NOMO-1 (cell line): ENCODE data around the gene HPS4.
"Not testable (repeated sequence)": the region's sequence is repeated elsewhere in the genome, so short reads cannot be mapped to it uniquely, and the experiment has no call there.

Experiments
- DNase-seq, 2 experiments: peaks; one replicate each; lab custom pipeline; 2025; ENCODE audit not compliant: unreplicated experiment in 2 of 2; lab: John Stamatoyannopoulos, UW

HPS4 gene

DNA sequence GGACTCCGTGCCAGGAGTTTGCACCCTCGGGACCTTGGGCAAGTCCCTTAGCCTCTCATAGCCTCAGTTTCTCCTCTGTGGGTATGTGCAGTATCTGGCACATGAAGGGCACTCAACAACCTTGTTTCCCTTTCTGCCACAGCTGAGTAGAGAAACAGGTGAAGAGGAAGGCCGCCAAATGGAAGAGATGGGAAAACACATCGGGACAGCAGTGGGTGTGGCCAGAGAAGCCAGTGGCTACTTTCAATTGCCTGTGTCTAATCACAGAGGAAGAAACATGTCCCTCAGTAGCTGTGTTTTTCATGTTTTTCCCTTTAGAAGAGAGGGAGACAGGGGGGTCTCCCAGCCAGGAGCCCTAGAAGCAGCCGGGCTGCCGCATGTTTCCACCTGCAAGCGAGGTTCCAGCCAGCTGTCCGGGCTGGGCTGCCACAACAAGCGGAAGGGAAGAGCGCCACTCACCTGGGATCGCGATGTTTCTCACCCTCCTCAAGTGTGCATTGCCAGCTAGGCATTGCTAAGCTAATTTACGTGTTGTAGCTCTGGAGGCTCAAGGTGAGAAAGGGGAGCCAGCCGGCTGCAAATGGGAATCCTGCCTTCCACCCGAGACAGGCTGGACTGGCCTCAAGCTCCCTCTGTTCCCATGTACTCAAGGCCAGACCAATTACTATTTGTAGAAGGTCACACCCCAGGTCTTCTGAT lies 37.9 kb downstream of the HPS4 start:
- no peak for DNase-seq

DNA sequence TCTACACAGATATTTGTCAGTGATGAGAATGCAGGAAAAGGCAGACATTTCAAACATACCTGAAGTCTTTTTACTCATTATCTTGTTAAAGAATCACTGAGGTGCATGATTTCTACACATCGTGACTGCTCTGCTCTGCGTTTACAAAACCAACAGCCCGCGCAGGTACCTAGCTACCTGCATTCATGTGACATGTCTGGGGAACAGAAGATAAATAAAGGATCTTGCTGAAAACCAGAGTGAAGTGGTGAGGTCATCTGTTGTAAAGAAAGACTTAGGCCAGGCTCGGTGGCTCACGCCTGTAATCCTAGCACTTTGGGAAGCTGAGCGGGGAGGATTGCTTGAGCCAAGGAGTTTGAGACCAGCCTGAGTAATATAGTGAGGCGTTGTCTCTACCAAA lies 38.8 kb downstream of the HPS4 start:
- DNase-seq, result no peak

DNA sequence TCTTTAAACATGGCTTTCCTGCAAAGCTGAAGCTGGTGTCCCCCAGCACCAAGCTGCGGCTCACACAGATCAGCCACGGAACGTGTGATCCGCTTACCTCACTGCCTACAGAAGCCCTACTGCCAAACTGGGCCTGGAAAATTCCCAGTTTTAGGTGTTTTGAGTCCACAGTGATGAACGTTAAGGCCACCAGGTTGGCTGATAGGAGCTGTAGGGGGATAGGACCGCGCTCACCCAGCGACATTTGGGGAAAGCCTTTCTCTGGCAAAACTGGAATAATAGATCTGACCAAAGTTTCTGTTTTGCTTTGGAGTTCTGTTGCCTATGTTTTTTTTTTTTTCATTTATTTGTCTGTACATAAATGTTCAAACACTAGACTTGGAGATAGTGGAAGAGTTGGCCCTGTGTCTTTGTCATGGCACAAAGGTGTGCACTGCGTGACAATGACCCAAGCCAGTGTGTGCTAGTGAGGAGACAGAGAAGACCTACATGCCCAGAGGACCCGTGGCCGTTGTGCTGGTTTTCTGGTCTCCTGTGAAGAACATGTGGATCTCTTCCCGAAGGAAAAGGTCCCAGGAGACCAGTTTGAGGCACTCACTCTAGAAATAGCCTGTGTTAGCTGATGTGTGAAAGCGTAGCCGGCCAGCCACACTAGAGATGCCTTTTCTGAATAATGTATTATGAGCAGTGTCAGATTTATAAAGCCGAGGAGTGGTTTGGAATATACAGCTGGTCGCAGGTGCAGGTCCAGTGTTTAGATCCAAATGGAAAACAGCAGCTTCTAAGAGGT lies 39.5 kb downstream of the HPS4 start:
- no peak for DNase-seq

DNA sequence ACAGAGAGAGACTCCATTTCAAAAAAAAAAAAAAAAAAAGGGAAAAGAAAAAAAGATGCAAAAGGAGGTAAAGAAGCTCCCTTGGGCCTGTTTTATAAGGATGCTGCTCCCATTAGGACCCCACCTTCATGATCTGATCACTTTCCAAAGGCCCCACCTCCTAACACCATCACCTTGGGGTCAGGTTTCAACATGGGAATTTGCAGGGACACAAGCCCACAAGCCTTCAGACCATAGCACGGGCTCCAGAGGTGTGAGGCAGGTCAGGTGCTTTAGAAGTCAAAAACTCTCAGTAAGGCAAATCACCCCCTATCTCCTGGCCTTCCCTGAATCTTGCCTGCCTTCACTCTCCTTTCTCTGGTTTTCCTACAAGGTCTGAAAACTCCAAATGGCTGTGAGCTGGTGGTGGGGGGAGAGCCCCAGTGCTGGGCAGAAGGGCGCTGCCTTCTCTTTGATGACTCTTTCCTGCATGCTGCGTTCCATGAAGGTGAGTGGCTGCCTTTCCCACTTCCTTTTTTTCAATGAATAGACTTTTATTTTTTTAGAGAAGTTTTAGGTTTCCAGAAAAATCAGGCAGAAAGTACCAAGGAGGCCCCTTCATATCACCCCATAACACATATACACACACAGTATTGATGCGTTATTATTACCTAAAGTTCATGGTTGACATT lies 41.4 kb downstream of the HPS4 start:
- no peak for DNase-seq

DNA sequence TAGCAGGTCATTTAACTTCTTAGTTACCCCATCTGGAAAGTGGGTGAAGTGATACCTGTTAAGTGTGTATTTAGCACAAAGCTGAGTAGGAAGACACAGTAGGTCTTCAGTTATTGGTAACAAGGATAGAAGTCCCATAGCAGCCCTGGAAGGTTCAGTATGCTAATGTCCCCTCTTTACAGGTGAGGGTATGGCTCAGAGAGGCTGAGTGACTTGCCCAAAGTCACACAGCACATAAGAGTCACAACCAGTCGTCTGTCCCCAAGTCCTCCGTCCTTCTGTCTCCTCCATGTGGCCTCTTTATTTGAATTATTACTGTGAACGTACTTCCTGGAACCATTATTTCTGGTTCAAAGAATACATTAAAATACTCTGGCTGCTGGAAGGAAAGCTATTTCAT lies 44.0 kb downstream of the HPS4 start:
- DNase-seq, result no peak

DNA sequence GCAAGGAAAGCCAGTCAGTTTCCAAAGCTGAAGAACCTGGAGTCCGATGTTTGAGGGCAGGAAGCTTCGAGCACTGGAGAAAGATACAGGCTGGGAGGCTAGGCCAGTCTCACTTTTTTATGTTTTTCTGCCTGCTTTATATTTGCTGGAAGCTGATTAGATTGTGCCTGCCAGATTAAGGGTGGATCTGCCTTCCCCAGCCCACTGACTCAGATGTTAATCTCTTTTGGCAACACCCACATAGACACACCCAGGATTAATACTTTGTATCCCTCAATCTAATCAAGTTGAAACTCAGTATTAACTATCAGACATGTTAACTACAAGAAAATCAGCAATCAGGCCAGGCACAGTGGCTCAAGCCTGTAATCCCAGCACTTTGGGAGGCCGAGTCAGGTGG lies 44.8 kb downstream of the HPS4 start:
- DNase-seq, result not testable (repeated sequence)

DNA sequence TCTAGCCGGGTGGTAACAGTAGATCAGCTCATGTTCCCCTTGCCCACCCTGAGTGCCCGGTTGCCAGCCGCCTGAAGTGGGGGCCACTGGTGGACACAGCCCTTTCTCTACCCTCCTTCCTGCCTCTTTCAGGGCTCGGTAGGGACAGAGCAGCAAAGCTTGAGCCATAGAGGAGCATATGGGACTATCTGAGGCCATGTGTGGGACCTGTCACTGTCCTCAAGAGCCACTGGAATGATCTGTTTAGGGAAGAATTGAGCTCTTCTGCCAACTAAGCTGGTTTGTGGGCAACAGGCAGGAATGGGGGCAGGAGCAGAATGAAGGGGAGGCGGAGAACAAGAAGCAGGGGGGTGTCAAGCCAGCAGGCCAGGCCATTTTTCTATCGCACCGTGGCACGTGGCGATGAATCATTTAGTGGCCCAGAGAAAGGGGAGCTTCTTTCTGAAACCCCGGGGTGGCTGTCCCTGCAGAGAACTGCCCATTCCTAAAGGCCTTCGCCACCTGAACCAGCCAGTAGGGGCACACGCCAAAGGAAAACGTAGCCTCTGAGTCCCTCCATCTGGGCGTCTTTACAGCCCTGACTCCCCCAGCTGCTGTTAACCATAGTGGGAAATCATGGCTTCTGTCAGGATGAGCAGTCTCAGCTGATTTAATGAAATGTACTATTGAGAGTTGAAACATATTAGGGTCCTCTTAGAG lies 45.7 kb downstream of the HPS4 start:
- DNase-seq, result no peak

DNA sequence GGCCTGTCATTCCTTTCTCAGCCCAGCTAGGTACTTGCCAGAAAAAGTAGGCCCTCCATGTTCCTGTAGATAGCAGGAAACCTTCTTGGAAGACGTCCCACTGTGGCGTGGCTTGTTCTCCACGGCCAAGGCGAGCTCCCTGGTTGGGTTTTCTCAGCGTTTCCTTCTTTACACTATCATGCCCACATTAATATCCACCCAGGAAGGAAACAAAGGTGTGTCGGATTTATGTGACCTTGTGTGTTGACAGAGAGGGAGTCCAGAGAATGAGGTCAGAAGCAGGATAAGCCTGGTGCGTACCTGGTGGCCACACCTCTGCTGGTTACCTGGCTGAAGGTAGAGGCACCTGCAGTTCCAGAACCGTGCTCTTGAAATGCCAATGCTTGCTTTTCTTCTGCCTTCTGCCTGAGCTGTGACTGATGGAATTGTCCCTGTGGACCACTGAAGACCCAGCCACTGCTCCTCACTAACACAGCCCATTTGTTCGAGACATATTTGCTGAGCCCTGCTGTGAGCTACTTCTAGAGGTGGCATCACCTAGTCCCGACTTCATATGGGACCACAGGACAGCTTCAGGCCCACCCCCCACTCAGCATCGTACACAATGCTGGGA lies 46.6 kb downstream of the HPS4 start:
- no peak for DNase-seq

DNA sequence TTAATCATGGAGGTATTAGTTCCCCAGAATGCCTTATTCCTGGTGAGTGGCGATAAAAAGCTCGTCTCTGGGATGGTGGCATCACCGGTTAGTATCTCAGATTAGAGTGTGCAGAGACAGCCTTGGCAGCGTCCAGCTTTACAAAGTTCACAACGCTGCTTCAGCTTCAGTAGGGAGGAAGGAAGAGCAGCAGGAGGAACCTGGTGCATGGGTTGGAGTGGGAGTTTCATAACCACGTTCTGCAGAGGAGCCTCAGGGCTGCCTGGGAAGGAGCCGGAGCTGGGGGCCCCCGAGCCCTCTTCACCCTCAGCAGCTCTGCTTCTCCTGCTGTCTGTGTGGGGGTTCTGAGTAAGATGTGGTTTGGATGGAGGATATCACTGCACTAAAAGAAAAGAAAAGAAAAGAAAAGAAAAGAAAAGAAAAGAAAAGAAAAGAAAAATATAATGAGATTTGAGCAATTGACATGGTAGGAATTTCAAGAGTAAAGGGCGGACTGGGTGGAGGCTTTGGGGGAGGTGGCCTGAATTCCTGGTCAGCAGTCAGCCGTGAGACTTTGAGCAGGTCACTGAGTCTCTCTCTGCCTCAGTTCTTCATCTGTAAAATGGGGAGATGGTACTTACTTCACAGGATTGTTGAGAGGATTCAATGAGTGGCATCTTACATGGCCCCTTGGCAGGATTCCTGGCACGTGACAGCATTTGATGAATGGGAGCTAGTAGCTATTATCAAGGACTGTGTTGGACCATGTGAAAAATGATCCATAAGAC lies 48.1 kb downstream of the HPS4 start:
- DNase-seq, result peak; percentile 21 to 41

DNA sequence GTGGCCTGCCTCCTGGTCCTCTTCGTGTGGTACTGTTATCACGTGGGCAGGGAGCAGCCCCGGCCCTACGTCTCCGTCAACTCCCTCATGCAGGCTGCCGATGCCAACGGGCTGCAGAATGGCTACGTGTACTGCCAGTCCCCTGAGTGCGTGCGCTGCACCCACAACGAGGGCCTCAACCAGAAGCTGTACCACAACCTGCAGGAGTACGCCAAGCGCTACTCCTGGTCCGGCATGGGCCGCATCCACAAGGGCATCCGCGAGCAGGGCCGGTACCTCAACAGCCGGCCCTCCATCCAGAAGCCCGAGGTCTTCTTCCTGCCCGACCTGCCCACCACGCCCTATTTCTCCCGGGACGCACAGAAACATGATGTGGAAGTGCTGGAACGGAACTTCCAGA lies 49.8 kb downstream of the HPS4 start:
- no peak for DNase-seq

DNA sequence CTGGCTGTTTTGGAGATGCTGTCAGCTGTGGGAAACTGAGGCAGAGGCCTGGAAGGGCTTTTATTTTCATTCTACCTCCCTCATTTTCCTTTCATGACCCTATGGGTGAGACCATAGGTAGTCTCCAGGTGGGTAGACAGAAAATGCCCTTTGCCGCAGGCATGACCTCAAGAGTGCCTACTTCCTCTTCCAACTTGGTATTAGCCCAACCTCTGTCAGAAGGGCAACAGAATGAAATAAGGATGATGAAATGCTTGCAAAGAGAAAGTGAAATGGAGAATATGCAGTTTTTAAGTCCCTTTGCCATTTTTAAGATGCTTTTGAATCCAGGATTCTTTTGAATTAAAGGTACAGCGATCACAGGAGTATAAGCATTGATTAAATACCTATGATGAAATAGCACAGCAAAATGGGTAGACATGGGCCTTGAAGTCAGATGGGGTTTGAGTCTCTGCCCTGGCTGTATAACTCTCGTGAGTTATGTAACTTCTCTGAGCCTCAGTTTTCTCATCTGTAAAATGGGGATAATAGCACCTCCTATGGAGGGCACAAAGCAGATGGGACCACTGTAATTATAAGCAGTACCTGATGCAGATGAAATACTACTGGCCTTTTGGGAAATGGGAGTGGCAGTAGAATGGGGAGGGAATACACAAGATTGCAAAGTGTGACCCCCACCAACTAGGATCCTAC lies 50.8 kb downstream of the HPS4 start:
- DNase-seq, result peak; percentile 84 to 97

DNA sequence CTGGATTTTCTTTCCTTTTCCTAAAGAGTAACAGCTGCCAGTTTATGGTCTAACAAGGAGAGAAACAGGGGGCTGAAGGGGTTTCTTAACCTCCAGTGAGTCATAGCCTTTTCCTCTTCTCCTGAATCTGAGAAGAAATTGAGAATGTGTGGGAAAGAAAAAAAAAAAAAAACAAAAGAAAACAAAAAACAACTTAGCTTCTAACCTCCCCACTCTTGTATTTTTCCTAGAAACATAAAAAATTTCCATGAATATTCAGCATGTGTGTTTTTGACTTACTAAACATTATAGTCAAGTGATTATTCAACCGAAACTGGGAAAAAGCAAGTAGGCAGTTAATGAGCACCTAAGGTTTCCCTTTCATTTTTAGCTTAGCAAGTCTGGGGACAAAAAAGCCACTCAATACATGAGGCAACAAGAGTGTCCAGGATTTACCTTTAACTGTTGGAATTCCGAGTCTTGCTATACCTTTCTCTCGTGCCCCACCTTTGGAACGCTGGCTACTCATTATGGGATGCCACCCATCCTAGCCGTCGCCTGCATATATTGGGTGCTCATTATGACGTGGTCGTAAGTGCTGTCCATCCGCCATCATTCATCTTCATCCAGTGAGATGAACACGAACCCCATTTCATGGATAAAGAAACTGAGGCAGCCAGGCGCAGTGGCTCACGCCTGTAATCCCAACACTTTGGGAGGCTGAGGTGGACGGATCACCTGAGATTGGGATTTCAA lies 52.2 kb downstream of the HPS4 start:
- DNase-seq, result no peak

DNA sequence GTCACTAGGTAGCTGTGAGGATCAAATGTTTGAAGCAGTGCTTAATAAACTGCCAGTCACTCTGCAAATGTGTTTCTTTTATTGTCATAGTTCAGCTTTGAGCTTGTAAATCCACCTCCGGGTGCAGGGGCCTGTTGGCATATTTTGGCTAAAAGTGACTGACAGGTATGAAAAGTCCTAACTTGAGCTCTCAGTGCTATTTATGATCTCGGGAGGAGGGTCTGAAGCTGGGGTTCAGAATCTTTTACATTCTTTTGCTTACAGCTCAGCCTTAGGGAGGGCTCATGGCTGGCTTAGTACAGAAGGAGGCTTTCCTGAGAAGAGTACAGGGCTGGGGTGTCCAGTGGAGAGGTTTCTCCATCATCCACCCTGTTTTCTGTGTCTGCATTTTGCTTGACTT lies 53.0 kb downstream of the HPS4 start:
- no peak for DNase-seq

DNA sequence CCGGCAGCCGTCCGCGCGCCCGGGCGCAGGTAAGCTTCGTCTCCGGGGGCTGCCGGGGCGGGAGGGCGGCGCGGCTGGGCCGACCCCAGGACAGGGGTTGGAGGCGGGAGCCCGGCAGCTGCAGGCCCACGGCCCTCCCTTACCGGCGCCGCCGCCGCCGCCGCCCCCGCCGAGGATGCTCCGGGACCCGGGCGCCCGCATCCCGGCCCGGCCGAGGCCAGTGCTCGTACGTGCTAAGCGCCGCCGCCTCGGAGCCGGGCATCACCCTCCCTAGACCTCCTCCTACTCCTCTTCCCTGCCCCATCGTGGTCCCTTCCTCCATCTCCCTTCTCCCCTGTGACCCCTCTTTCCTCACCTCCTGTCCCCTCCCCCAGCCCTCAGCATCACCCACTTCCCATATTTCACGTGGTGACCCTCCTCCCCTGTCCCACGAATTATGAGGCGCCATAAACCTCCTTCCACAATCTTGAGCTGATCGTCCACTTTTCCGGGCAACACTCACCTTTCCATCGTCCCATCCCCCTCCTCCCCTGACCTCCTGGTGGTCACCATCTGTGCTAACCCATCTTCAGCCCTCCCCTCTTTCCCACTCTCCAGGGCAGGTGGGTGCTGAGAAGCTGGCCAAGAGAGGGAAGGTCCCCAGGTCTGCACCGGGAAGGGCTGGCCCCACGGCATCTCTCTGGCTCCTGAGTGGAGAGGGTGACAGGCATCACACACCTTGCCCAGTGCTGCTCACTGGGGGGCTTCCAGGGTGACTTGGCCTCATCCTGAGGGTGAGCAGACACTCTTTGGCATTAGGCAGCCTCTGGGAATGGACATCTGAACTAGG lies 53.9 kb downstream of the HPS4 start:
- DNase-seq, result no peak

DNA sequence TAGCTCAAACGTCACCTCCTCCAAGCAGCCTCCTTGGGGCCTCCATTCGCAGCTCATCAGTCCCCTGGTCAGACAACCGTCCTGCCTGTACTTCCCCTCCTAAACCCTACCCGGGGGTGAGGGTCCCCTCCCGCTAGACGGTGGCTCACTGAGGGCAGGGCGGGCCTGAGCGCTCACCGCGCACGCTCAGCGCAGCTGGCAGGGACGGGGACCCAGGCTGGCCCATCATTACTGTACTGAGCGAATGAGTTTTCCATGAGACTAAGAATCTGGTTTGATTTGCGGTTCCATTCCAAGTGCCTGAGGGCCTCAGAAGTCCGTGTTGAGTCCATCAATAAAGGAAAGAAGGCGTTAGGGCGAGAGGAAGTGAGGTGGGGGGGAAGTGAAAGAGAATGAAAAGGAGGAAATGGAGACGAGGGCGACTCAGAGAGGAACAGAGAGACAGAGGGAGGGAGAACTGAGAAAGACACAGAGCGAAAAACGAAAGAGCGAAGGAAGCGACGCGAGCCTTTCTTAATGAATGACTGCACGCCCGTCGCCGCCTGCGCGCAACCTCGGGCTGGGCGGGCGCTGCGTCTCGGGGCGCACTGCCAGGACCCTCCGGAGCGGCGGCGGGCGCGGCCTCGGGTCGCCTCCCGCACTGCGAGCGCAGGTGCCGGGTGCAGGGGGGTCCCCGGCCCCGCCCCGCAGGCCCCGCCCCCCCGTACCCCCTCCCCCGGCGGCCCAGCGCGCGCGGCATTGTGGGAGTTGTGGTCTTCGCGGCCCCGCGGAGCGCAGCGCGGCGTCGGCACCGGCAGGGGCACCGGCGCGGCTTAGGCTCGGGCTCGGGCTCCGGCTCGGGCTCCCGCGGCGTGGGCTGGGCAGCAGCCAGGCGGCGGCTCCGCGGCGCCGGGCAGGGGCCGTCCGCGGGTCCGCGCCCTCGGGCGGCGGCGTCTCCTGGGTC lies 54.8 kb downstream of the HPS4 start, which contains the start of gene ASPHD2:
Gene ASPHD2, plus strand, starts transcription at position 746 of the 943 bp plus-strand sequence. CDS start 4,356 bp downstream, outside the sequence.
- DNase-seq, result peak; percentile 85 to 94

DNA sequence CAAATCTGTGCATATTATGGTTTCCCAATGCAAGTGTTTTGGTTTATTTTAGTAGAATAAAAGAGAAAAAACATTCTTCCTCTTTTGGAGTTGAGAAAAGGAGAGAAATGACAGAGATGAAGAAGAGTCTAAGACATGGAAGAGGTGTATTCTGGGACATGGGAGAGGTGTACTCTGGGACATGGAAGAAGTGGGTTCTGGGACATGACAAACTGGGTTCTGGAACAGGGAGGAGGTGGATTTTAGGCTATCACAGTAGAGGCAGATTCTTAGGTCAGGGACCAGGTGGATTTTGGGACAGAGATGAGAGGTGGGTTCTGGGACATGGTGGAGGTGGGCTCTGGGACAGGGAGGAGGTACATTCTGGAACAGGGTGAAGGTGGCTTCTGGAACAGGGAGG lies 56.7 kb downstream of the HPS4 start:
- DNase-seq, result no peak

DNA sequence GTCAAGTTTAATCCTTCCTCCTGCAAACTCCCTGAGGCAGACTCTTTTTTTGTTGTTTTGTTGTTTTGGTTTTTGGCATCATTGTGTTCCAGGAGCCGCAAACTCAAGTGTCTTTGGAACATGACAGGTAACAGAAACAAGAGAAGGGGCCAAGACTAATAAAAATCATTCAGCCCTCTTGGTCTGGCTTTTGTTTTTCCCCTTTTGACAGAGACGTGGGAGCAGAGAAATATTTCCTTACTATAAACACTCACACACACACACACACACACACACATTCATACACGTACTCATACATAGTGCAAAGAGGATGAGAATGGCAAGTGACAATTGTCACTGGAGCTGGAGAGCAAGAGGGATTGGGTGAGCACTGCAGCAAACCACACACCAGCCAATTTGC lies 65.0 kb downstream of the HPS4 start:
- DNase-seq, result no peak
